HepG2 (cell line): ENCODE measurements around the gene UBE2M. TPM values are rescaled to one million over a fixed set of nuclear protein-coding genes. Genes with fewer than 3 reads are reported as not detected.
A peak's percentile ranks its signal among the peaks of the same experiment; 100 is the strongest.

Experiments used
- CEBPG ChIP-seq: IDR thresholded peaks from 2 replicates; pipeline ENCODE4 v1.6.1; 2016
- CSRNP2 ChIP-seq: sonication (generic); formaldehyde crosslinking; conservative IDR thresholded peaks from 2 replicates; pipeline ENCODE4 v1.8.0; 2022; ENCODE audit warnings: low read depth, missing genetic modification reagents
- GFI1 ChIP-seq: sonication (generic); formaldehyde crosslinking; IDR thresholded peaks from 2 replicates; pipeline ENCODE4 v1.5.0; 2020; ENCODE audit warnings: missing genetic modification reagents, mild to moderate bottlenecking, borderline replicate concordance
- KDM6A ChIP-seq: IDR thresholded peaks from 2 replicates; pipeline ENCODE4 v1.6.1; 2016; ENCODE audit warnings: low read depth
- MBD4 ChIP-seq: IDR thresholded peaks from 2 replicates; pipeline ENCODE4 v1.6.1; 2012; ENCODE audit warnings: low read length, inconsistent platforms, borderline replicate concordance
- MIER2 ChIP-seq: IDR thresholded peaks from 2 replicates; pipeline ENCODE4 v1.6.1; 2016; ENCODE audit warnings: missing biosample characterization, missing genetic modification reagents
- NBN ChIP-seq: fragments of 450-650 bp; conservative IDR thresholded peaks from 2 replicates; pipeline ENCODE4 v1.6.1; 2017
- NFKBIZ ChIP-seq: IDR thresholded peaks from 2 replicates; pipeline ENCODE4 v1.6.1; 2018; ENCODE audit warnings: missing genetic modification reagents, missing compliant biosample characterization
- PLSCR1 ChIP-seq: sonication (generic); formaldehyde crosslinking; IDR thresholded peaks from 2 replicates; pipeline ENCODE4 v1.5.0; 2020; ENCODE audit warnings: missing genetic modification reagents, mild to moderate bottlenecking, borderline replicate concordance
- PRDM15 ChIP-seq: sonication (generic); formaldehyde crosslinking; IDR thresholded peaks from 2 replicates; pipeline ENCODE4 v1.4.0; 2020; ENCODE audit warnings: missing genetic modification reagents
- THAP11 ChIP-seq: IDR thresholded peaks from 2 replicates; pipeline ENCODE4 v1.6.1; 2016; ENCODE audit warnings: missing biosample characterization, missing genetic modification reagents
- THAP7 ChIP-seq: sonication (generic); formaldehyde crosslinking; IDR thresholded peaks from 2 replicates; pipeline ENCODE4 v1.8.1; 2023; ENCODE audit warnings: mild to moderate bottlenecking, missing genetic modification reagents
- ZNF292 ChIP-seq: sonication (generic); formaldehyde crosslinking; IDR thresholded peaks from 2 replicates; pipeline ENCODE4 v1.8.1; 2022; ENCODE audit warnings: mild to moderate bottlenecking, low read depth, missing genetic modification reagents, borderline replicate concordance
- ZNF431 ChIP-seq: sonication (generic); formaldehyde crosslinking; IDR thresholded peaks from 2 replicates; pipeline ENCODE4 v1.9.0; 2022; ENCODE audit warnings: missing genetic modification reagents, low read depth, mild to moderate bottlenecking, borderline replicate concordance
- ZNF703 ChIP-seq: sonication (generic); formaldehyde crosslinking; IDR thresholded peaks from 2 replicates; pipeline ENCODE4 v1.5.1; 2020; ENCODE audit warnings: missing genetic modification reagents, mild to moderate bottlenecking, moderate library complexity, borderline replicate concordance
- polyA plus RNA-seq, 8 experiments: library from polyadenylated mRNA; depleted of rRNA in 3 of 8; stranded (reverse) in 7 of 8; unstranded in 1 of 8; fragments of >200 nt; fragmentation: Illumina TruSeq in 4 of 8; extraction: Trizol in 4 of 8; gene quantifications; 2 replicates each; pipeline versions ENCODE4 v1.2.1 to v1.2.3, GENCODE V29; 2011 to 2016; ENCODE audit warnings: low read depth in 4 of 8, missing spikeins in 1 of 8, mixed read lengths in 1 of 8; ENCODE audit not compliant: insufficient read depth in 1 of 8
- total RNA-seq, 5 experiments: library from RNA; depleted of rRNA; stranded (reverse); fragments of >200 nt; fragmentation: Illumina TruSeq; extraction: Trizol; gene quantifications; 2 replicates each; pipeline ENCODE4 v1.2.3, GENCODE V29; 2016; ENCODE audit warnings: low read depth in 1 of 5

The UBE2M gene
- total and polyA plus RNA-seq, 2 of the 13 experiments (the other 11 are each of a cell fraction or from before 2014, with no cell fraction given): 36.2 to 50.3 TPM

GRCh38 chr19:58543826-58544590, 14.4 kb downstream of the UBE2M start, which contains the start of gene TRIM28 (continued):
- TF ChIP-seq GFI1 (CRISPR knock-in tag) (no peak; the same call in 1 of the 2 replicates), NBN (no peak), THAP7 (peak; percentile 78; the same call in 1 of the 2 replicates), KDM6A (no peak), CEBPG (CRISPR knock-in tag) (no peak), MBD4 (no peak), PRDM15 (CRISPR knock-in tag) (peak; percentile 47; the same call in 1 of the 2 replicates), ZNF703 (CRISPR knock-in tag) (no peak), THAP11 (peak; percentile 81), PLSCR1 (CRISPR knock-in tag) (no peak), MIER2 (CRISPR knock-in tag) (no peak), NFKBIZ (CRISPR knock-in tag) (0 out of 2 replicates have a peak, but pooled peaks have one; percentile 13), ZNF431 (peak; percentile 34; the same call in 1 of the 2 replicates), ZNF292 (CRISPR knock-in tag) (no peak), CSRNP2 (CRISPR knock-in tag) (peak; percentile 40; the same call in 1 of the 2 replicates)
